ENCODE data around the gene MTCL1.

GRCh38 chr18:8763611-8764010 lies 58.3 kb downstream of the MTCL1 start:
- TF ChIP-seq CTCF (IDR thresholded peaks at IDR 0.05; ENCODE audit: insufficient read depth, low read depth, low read length) (no peak), EZH2 (IDR thresholded peaks at IDR 0.05; ENCODE audit: insufficient read depth, low read length) (no peak)
